Measurements from ENCODE around the gene TXNDC17.
A peak's percentile ranks its signal among the peaks of the same experiment; 100 is the strongest.

Gene TXNDC17

GRCh38 chr17:6596941-6597340 is 43.9 kb upstream of the TXNDC17 start:
- TF ChIP-seq, protein P1, sequence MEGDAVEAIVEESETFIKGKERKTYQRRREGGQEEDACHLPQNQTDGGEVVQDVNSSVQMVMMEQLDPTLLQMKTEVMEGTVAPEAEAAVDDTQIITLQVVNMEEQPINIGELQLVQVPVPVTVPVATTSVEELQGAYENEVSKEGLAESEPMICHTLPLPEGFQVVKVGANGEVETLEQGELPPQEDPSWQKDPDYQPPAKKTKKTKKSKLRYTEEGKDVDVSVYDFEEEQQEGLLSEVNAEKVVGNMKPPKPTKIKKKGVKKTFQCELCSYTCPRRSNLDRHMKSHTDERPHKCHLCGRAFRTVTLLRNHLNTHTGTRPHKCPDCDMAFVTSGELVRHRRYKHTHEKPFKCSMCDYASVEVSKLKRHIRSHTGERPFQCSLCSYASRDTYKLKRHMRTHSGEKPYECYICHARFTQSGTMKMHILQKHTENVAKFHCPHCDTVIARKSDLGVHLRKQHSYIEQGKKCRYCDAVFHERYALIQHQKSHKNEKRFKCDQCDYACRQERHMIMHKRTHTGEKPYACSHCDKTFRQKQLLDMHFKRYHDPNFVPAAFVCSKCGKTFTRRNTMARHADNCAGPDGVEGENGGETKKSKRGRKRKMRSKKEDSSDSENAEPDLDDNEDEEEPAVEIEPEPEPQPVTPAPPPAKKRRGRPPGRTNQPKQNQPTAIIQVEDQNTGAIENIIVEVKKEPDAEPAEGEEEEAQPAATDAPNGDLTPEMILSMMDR (IDR thresholded peaks at IDR 0.05): no peak
- no peaks in the 10 kb centered on the region for H3K9me3 ChIP-seq
- H3K4me1 ChIP-seq (ENCODE audit: control insufficient read depth in 1 of 2, insufficient read depth in 1 of 2, low read depth in 1 of 2, low read length in 1 of 2): peaks cover 27 to 31% of the 10 kb centered on the region in 2 experiments
- peaks cover 27% of the 10 kb centered on the region for H3K36me3 ChIP-seq
- no peak overlapping the region for H3K4me3 ChIP-seq (ENCODE audit: low read depth in 1 of 2, low read length in 1 of 2)
- H3K27me3 ChIP-seq: no peaks in the 10 kb centered on the region
- H3K27ac ChIP-seq: no peak overlapping the region

GRCh38 chr17:6597727-6598126 is 43.1 kb upstream of the TXNDC17 start:
- Histone ChIP-seq H3K9me3 (no peaks in the 10 kb centered on the region), H3K4me1 (ENCODE audit: control insufficient read depth in 1 of 2, insufficient read depth in 1 of 2, low read depth in 1 of 2, low read length in 1 of 2) (peaks cover 27 to 31% of the 10 kb centered on the region in 2 experiments), H3K27me3 (no peaks in the 10 kb centered on the region), H3K27ac (peak overlapping the region; percentile 92), H3K36me3 (peaks cover 27% of the 10 kb centered on the region), H3K4me3 (ENCODE audit: low read depth in 1 of 2, low read length in 1 of 2) (no peak overlapping the region)
- TF ChIP-seq, protein P1 (IDR thresholded peaks at IDR 0.05): no peak

GRCh38 chr17:6599364-6599763 is 41.5 kb upstream of the TXNDC17 start:
- no peaks in the 10 kb centered on the region for H3K27me3 ChIP-seq
- H3K4me1 ChIP-seq (ENCODE audit: control insufficient read depth in 1 of 2, insufficient read depth in 1 of 2, low read depth in 1 of 2, low read length in 1 of 2): peaks cover 27 to 31% of the 10 kb centered on the region in 2 experiments
- H3K27ac ChIP-seq: peak overlapping the region; percentile 92
- H3K4me3 ChIP-seq (ENCODE audit: low read depth in 1 of 2, low read length in 1 of 2): peak overlapping the region; percentile 20 to 51
- H3K36me3 ChIP-seq: peaks cover 17% of the 10 kb centered on the region
- TF ChIP-seq, protein P1 (IDR thresholded peaks at IDR 0.05): no peak
- H3K9me3 ChIP-seq: no peaks in the 10 kb centered on the region

DNA sequence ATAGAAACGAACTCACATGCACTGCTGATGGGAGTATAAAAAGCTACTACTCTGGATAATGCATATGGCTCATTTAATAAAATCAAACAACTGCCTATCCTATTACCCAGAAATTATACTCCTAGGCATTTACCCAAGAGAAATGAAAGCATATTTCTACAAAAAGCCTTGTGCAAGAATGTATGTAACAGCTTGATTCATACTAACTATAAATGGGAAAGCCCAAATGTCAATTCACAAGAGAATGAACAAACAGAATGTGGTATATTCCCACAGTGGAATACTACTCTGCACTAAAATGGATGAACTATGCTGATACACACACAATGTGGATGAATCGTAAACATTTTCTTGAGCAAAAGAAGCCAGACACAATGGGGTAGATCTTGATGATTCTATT is 38.7 kb upstream of the TXNDC17 start:
- Histone ChIP-seq H3K27me3 (no peaks in the 10 kb centered on the region), H3K36me3 (peaks cover 21% of the 10 kb centered on the region)
- TF ChIP-seq, protein P1 (IDR thresholded peaks at IDR 0.05): no peak

GRCh38 chr17:6603744-6604325 is 37.0 kb upstream of the TXNDC17 start:
- no peak overlapping the region for H3K27ac ChIP-seq
- H3K36me3 ChIP-seq: peaks cover 38% of the 10 kb centered on the region
- no peaks in the 10 kb centered on the region for H3K27me3 ChIP-seq
- H3K4me3 ChIP-seq (ENCODE audit: low read depth in 1 of 2, low read length in 1 of 2): no peak overlapping the region
- peaks cover 15 to 17% of the 10 kb centered on the region in 2 experiments for H3K4me1 ChIP-seq (ENCODE audit: control insufficient read depth in 1 of 2, insufficient read depth in 1 of 2, low read depth in 1 of 2, low read length in 1 of 2)
- TF ChIP-seq, protein P1 (IDR thresholded peaks at IDR 0.05): no peak
- no peaks in the 10 kb centered on the region for H3K9me3 ChIP-seq

More for the DNA sequence above, 38.7 kb upstream of the TXNDC17 start:
- Histone ChIP-seq H3K27ac (no peak overlapping the region), H3K4me1 (ENCODE audit: control insufficient read depth in 1 of 2, insufficient read depth in 1 of 2, low read depth in 1 of 2, low read length in 1 of 2) (peaks cover 27 to 31% of the 10 kb centered on the region in 2 experiments), H3K4me3 (ENCODE audit: low read depth in 1 of 2, low read length in 1 of 2) (no peak overlapping the region), H3K9me3 (no peaks in the 10 kb centered on the region)
